Stimulated activated CD8-positive, alpha-beta memory T cell treated with anti-CD3 and anti-CD28 coated beads, Interleukin-12 subunit alpha, Interleukin-12 subunit beta, amount 100 ng/mL, for 4 hours (primary cell): Measurements from ENCODE around the gene TMEM220.

Experiments used
- DNase-seq: peaks from one replicate; pipeline ENCODE4 v3.0.0-alpha.2; 2020; ENCODE audit warnings: low read depth

TMEM220 gene

DNA sequence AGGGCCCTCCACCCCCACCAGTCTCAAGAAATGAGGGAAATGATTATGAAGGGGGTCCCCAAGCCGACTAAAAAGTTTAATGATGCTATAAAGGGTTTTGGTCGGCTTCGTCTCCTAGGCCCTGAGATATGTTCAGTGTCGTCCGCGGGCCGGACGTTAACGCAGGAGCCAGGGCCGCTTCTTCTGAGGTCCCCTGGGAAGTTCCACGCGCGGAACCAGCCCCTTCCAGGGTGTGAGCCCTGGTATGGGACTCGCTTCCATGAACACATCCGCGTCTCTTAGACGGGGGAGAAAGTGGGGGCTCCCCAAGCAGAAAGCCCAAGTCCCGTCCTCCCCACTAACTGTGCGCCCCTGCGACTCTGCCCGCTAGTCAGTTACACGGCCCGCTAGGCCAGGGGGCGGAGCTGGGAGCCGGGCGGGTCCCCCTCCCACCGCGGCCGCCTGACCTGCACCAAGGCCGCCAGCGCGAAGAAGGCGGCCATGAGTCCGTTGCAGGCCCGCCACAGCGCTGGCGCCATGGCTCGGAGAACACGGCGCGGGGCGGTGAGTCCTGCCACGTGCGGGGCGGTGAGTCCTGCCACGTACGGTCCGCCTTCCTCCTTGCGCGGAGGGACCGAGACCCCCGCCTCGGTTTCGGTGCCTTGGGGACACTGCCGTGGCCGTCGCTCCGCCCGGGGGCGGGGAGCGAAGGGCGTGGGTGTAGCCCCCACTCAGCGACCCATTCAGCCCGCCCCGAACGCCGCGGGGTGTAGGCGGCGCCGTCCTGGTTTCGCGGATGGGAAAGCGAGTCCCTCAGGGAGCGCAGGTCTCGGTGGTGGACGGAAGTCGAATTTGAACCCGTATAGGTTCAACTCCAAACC, at the start of gene TMEM220:
TSS of gene TMEM220 (minus strand) at position 690 of the 860 bp plus-strand sequence. CDS start at position 518, 172 bp downstream.
- peak; percentile 37 for DNase-seq

DNA sequence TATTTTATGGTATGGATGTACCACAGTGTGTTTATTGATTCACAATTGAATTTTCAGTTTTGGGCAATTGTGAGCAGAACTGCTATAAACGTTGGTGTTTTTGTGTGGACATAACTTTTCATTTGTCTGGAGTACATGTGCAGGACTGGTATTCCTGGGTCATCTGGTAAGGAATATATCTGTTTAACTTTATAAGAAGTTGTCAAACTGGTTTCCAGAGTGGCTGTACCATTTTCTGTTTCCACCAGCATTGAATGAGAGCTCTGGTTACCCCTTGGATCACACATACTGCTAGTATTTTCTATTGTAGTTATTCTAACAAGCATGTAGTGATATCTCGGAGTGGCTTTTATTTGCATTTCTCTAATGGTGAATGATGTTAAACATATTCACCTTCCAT, 49.8 kb upstream of the TMEM220 start:
- no peak for DNase-seq

DNA sequence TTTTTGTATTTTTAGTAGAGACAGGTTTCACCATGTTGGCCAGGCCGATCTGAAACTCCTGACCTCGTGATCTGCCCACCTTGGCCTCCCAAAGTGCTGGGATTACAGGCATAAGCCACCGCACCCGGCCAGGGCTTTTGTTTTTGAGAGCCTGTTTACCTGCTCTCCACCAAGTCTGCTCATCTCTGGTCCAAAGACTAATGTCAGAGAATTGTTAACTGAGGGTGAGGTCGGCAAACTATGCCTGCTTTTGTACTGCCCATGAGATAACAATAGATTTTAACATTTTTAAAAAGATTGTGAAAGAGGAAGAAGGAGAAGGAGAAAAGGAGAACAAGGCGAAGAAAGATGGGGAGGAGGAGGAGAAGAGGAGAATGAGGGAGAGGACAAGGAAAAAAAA, 48.1 kb upstream of the TMEM220 start:
- DNase-seq, result no peak

DNA sequence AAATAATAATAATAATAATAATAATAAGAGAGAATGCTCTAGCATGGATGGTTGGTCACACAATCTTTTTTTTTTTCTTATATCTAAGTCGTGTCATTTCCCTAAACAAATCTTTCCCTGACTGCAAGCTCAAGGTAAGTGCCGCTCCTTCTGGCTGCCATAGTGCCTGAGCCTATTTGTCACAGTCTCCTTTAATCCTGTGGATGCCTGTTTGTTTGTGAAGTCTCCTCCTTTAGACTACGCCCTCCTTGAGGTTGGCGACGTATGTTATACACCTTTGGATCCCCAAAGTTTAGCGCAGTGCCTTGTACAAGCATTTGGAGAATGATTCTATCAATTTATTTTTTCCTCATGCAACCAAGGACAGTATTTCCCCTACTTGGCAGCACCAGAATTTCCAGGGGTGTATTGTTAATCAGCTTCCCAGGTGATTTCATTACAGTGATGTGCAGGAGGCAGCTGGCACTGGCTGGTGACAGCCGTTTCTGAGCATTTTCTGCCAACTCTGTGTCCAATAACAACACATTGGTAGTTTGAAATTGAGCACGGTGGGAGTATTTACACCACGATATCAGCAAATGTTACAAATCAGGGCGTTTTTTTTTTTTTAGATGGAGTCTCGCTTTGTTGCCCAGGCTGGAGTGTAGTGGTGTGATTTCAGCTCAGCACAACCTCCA, 47.4 kb upstream of the TMEM220 start:
- DNase-seq, result no peak

GRCh38 chr17:10776381-10776780, 46.6 kb upstream of the TMEM220 start:
- no peak for DNase-seq

DNA sequence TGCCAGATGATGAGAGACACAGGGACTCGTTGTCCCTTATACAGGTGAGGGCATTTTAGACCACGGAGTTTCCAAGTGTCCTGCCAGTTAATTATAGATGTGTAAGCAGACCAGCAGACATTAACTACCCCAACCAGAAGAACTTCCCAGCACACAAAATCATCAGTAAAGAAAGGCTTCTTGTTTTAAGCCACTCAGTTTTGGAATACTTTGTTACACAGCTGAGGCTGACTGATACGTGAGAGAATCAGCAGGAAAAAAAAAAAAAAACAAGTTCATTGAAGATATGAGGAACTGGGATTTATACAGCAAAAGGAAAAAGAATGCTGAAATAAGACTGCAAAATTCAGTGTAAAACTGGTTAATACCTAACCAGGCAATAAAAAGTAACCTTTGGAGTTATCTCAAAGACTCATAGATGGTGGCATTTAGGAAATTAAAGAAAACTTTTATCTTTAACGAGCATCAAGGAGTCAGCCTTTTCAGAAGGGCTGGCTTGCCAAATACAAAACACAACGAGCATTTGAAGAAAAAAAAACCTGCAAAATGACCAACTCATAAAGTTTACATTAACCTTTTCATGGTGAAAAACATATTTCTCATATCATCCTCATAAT, 46.0 kb upstream of the TMEM220 start:
- no peak for DNase-seq

DNA sequence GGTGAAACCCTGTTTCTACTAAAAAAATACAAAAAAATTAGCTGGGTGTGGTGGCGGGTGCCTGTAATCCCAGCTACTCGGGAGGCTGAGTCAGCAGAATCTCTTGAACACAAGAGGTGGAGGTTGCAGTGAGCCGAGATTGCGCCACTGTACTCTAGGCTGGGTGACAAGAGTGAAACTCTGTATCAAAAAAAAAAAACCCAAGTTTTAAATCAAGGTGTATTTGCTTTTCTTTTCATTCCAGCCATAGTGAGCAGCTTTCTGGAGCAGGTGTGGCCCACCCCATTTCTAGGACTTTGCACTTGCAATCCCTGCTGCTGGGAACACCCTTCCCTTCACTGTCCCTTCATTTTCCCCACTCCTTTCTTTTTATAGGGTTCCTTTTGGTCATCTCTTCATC, 45.2 kb upstream of the TMEM220 start:
- DNase-seq, result no peak

DNA sequence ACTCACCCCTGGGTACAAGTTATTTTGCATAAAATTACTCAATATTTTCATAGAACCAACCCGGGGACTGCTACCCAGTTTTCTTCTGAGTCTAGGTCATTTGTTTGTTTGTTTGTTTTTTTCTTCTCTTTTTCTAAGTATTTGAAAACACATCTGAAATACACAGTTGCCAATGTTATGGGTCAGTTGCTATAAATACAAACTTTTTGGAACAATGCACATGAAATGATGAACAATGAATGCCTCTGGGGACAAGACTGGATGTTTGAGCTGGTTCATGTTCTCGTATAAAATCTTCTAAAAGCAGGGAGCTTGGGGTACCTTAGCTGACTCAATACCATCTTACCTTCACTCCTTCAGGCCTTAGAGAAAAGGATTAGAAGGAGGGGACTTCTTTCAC, 43.6 kb upstream of the TMEM220 start:
- no peak for DNase-seq

- no peak for DNase-seq
These were observed 42.9 kb upstream of the TMEM220 start for GRCh38 chr17:10772425-10773380.

DNA sequence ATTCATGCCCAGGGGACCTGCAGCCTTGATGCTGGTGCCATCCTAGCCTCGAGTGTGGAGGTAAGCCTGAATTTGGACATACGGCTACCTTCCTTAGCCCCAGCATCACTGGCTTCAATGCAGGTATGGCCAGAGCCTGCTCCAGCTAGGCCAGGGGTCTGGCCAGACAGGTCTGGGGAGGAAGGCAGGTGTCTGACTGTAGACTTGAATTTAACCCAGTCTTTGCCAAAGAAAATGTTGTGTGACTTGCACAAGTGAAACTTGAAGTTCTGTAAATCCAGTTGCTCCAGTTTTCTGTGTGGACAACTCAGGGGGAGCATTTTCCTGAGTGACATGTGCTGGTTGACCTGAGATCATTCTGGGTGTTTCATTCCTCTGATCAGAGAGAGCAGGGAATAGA, 41.3 kb upstream of the TMEM220 start:
- no peak for DNase-seq

- no peak for DNase-seq
These were observed 40.0 kb upstream of the TMEM220 start for GRCh38 chr17:10769840-10770239.

DNA sequence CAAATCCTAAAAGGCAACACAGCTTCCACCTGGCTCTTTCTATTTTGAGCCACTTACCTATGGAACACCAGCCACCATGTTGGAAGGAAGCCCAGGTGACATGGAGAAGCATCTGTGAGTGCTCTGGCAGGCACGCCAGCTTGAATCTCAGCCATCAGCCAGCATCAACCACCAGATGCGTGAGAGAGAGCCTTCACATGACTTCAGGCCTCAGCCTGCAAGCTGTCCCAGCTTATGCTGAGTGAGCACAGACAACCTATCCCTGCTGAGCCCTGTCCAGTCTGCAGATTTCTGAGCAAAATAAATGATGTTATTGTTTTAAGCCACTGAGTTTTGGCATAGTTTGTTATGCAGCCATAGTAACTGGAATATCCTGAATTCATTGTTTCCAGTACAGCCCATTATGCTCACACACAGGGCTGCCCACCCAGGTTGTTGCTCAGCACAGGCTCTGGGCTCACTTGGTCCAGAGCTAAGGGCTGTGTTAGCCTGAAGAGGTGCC, 39.0 kb upstream of the TMEM220 start:
- no peak for DNase-seq

- DNase-seq, result no peak
These were observed 37.4 kb upstream of the TMEM220 start for GRCh38 chr17:10767232-10767631.

DNA sequence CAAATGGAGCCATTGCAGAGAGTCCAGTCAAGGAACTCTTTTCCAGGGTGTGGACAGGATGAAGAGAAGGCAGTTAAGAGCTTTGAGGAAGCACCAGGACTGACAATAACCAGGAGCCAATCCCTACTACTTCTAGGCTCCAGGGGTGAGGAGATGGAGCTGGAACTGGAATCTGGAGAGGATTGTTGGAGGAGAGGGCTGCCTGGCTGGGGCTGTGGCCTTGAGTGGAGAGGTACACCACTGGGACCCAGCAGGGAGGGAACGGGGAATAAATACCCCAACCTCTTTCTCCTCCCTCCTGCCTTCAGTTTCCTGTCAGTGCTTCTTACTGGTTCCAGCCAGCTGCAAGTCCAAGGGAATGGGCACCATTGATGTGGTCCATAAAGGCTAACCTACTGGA, 32.2 kb upstream of the TMEM220 start:
- DNase-seq, result no peak

DNA sequence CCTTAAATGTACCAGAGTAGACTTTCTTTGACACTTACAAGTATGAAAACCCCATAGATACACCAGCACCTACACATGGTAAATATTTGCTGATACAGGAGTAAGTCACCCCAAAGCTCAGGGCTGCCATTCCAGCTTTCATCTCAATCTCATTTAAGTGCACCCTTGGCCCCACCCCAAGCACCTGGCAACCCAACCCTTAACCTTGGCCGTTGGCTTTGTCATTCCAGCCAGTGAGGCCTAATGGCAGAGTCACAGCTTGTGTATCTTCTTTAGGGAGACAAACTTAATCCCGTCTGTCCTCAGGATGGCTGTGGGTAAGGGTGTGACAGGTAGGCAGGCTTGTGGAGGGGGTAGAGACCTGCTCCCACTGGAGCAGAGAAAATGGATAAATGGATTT, 31.5 kb upstream of the TMEM220 start:
- no peak for DNase-seq

- no peak for DNase-seq
These were observed 28.2 kb upstream of the TMEM220 start for GRCh38 chr17:10758062-10758461.

DNA sequence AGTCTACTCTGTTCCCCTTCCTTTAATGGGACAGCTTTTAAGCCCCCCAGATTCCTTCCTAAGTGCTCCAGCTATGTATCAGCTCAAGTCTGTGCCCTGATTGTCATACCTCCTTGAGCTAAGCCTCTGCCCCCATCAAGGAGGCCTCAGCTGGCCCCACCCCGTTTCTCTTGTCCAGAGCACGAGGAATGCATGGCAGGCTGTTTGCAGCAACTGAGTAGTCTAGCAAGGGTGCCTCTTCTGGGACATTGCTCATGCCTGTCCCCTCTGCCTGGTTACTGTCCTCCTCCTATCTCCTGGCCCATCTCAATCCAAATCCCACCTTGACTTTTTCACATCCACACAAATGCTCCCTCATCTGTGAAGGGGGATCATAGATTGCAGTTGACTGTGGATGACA, 27.8 kb upstream of the TMEM220 start:
- no peak for DNase-seq

DNA sequence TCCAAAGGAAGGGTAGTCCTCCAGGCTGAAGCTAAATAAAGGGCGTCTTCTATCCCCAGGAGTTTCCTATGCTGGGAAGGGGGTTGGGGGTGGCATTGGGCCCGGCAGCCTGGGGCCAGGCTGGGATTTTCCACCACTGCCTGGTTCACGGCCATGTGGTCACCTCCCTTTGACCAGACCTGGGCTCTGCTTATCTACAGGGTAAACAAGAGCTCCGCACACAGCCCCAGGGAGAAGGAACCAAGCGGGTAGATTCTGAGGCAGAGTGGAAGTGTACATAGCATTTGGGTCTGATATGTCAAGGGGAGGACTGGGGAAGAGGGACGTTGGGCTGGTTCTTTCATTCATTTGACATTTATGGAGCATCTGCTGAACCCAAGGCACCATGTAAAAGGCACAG, 27.2 kb upstream of the TMEM220 start:
- no peak for DNase-seq

DNA sequence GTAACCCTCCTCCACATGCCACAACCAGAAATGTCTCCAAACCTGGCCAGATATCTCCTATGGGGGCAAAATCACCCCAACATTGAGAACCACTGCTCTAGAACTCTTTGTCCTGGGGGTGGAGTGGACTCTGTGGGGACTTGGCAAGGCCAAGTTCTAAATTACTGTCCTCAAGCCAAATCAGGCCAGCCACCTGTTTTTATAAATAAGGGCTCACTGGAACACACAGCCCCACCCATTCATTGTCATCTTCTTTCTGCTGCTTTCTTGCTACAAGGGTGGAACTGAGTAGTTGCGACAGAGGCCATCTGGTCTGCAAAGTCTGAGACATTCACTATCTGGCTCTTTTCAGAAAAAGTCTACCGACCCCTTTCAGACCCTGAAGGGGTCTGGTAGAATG, 26.8 kb upstream of the TMEM220 start:
- DNase-seq, result no peak

DNA sequence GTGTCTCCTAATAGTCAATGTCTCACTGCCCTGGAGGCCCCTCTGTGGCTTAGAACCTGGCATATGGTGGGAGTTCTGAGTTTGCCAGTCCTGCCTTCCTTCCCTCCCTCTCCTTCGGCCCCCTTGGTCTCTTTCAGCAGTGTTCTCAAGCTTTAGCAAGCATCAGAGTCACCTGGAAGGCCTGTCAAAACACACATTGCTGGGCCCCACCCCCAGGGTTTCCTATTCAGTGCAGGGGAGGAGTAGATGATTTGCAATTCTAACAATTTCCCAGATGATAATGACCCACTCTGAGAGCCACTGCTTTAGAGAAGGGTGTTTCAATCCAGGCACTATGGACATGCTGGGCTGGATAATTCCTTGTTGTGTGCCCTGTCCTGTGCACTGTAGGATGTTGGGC, 26.4 kb upstream of the TMEM220 start:
- no peak for DNase-seq

GRCh38 chr17:10755592-10756127, 25.8 kb upstream of the TMEM220 start:
- DNase-seq, result no peak
